Testis (tissue), 2 donors: ENCODE results near the gene ZNF775.

Experiments used
- CTCF ChIP-seq, 3 experiments: fragments of 450-650 bp in 2 of 3; fragments of 200-600 bp in 1 of 3; sonication (generic) in 1 of 3; IDR thresholded peaks; one replicate each; pipeline ENCODE4 v1.5.1; 2016 to 2019; ENCODE audit warnings: antibody characterized with exemption in 3 of 3, mild to moderate bottlenecking in 2 of 3, moderate library complexity in 1 of 3
- POLR2A ChIP-seq: fragments of 450-650 bp; IDR thresholded peaks from one replicate; pipeline ENCODE4 v1.6.1; 2017; ENCODE audit warnings: antibody characterized with exemption, mild to moderate bottlenecking, moderate library complexity

GRCh38 chr7:150337659-150338081 lies 41.5 kb upstream of the ZNF775 start:
- TF ChIP-seq CTCF (IDR thresholded peaks at IDR 0.05), result no peak
- TF ChIP-seq POLR2A, result no peak
